HG02970 (cell line): ENCODE data around the gene CYP1A2.

Source experiments
- ATAC-seq: cut with Tn5 transposase; IDR thresholded peaks from one replicate; pipeline ENCODE4 v1.9.1; 2021; ENCODE audit warnings: mild to moderate bottlenecking, moderate library complexity, moderate number of reproducible peaks; ENCODE audit not compliant: unreplicated experiment, low FRiP score

The CYP1A2 gene

GRCh38 chr15:74787251-74788041, 38.8 kb downstream of the CYP1A2 start:
- peak; percentile 43 for ATAC-seq

- no peak for ATAC-seq
Observed at GRCh38 chr15:74788042-74788682, 39.5 kb downstream of the CYP1A2 start.

- no peak for ATAC-seq
Observed at GRCh38 chr15:74788683-74789151, 40.1 kb downstream of the CYP1A2 start.

- no peak for ATAC-seq
Observed at GRCh38 chr15:74789171-74789631, 40.6 kb downstream of the CYP1A2 start.

- no peak for ATAC-seq
Observed at GRCh38 chr15:74789741-74790079, 41.1 kb downstream of the CYP1A2 start.

- no peak for ATAC-seq
Observed at GRCh38 chr15:74790080-74790916, 41.7 kb downstream of the CYP1A2 start.

- ATAC-seq: no peak
Observed at GRCh38 chr15:74791007-74791406, 42.4 kb downstream of the CYP1A2 start.

GRCh38 chr15:74791667-74792066, 43.0 kb downstream of the CYP1A2 start:
- ATAC-seq: no peak

- ATAC-seq: no peak
Observed at GRCh38 chr15:74792227-74793016, 43.8 kb downstream of the CYP1A2 start.

- no peak for ATAC-seq
Observed at GRCh38 chr15:74793135-74794028, 44.7 kb downstream of the CYP1A2 start.

GRCh38 chr15:74794248-74794969, 45.8 kb downstream of the CYP1A2 start:
- no peak for ATAC-seq

- no peak for ATAC-seq
Observed at GRCh38 chr15:74794970-74795349, 46.3 kb downstream of the CYP1A2 start.

- no peak for ATAC-seq
Observed at GRCh38 chr15:74795966-74796625, 47.5 kb downstream of the CYP1A2 start.

GRCh38 chr15:74798388-74799254, 50.0 kb downstream of the CYP1A2 start:
- no peak for ATAC-seq

GRCh38 chr15:74799255-74799855, 50.7 kb downstream of the CYP1A2 start:
- ATAC-seq: no peak

- peak; percentile 65 for ATAC-seq
Observed at GRCh38 chr15:74799856-74800558, 51.4 kb downstream of the CYP1A2 start.
